OCI-LY1 (cell line): ENCODE data around the gene RAB24.

Experiments
- CTCF ChIP-seq: fragments of 200-600 bp; sonication (generic), shearing (Covaris generic); IDR thresholded peaks from 2 replicates; pipeline ENCODE4 v1.5.1; 2017; ENCODE audit warnings: mild to moderate bottlenecking, antibody characterized with exemption, low read length, moderate library complexity, mixed read lengths
- EZH2 ChIP-seq: fragments of 200-600 bp; sonication (generic), shearing (Covaris generic); IDR thresholded peaks from 2 replicates; pipeline ENCODE4 v1.8.0; 2017; ENCODE audit warnings: borderline replicate concordance, mixed run types, mild to moderate bottlenecking, antibody characterized with exemption, low read length, moderate library complexity, mixed read lengths

GRCh38 chr5:177302354-177303110 lies 987 bp downstream of the RAB24 start:
- TF ChIP-seq CTCF (peak; percentile 61), EZH2 (no peak)
